Measurements from ENCODE around the gene AOPEP. TPM values are rescaled to one million over a fixed set of nuclear protein-coding genes. Genes with fewer than 3 reads are reported as not detected.

The AOPEP gene
- total RNA-seq, 4 donors from 2014 or later: 149 to 306 (median 193) TPM

DNA sequence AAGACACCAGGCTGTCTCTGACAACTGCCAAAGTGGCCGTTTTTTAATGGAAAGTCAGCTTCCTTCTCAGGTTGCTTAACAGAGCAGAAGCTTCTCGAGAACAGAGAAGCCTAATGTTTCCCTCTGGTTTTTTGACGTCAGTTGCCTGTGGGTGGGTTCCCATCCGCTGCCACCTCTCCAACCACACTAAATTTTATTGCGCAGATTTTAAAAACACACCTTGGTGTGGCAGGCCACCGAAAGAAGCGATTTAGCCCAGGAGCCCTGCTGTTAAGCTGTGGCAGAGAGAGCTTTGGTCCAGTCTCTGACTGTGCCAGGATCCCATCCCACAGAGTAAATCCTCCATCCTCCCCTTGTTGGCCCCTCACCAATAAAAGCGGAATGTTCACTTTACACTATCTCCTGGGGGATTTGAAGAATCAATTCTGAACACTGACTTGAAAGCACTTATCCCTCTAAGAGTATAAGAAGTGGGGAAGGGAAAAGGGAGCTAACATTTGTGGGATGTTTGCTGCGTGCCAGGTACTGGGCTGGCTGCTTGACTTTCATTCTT is 181.6 kb downstream of the AOPEP start:
- WGBS: 69% methylated on average over 9 of the region's 9 CpGs
- H3K27me3 ChIP-seq: no peaks in the 10 kb centered on the region
- H3K4me1 ChIP-seq: peaks cover 10% of the 10 kb centered on the region
- TF ChIP-seq EP300 (IDR thresholded peaks at IDR 0.05): no peak
- no peak for TF ChIP-seq POLR2AphosphoS5 (IDR thresholded peaks at IDR 0.05)
- no peak for TF ChIP-seq POLR2A (IDR thresholded peaks at IDR 0.05)
- TF ChIP-seq, protein P1, sequence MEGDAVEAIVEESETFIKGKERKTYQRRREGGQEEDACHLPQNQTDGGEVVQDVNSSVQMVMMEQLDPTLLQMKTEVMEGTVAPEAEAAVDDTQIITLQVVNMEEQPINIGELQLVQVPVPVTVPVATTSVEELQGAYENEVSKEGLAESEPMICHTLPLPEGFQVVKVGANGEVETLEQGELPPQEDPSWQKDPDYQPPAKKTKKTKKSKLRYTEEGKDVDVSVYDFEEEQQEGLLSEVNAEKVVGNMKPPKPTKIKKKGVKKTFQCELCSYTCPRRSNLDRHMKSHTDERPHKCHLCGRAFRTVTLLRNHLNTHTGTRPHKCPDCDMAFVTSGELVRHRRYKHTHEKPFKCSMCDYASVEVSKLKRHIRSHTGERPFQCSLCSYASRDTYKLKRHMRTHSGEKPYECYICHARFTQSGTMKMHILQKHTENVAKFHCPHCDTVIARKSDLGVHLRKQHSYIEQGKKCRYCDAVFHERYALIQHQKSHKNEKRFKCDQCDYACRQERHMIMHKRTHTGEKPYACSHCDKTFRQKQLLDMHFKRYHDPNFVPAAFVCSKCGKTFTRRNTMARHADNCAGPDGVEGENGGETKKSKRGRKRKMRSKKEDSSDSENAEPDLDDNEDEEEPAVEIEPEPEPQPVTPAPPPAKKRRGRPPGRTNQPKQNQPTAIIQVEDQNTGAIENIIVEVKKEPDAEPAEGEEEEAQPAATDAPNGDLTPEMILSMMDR (IDR thresholded peaks at IDR 0.05): no peak
- no peak overlapping the region for H3K4me3 ChIP-seq
- no peak for DNase-seq (ENCODE audit: low spot score in 2 of 2)
- H3K9me3 ChIP-seq: no peaks in the 10 kb centered on the region
- no peak overlapping the region for H3K27ac ChIP-seq
- no peaks in the 10 kb centered on the region for H3K36me3 ChIP-seq

DNA sequence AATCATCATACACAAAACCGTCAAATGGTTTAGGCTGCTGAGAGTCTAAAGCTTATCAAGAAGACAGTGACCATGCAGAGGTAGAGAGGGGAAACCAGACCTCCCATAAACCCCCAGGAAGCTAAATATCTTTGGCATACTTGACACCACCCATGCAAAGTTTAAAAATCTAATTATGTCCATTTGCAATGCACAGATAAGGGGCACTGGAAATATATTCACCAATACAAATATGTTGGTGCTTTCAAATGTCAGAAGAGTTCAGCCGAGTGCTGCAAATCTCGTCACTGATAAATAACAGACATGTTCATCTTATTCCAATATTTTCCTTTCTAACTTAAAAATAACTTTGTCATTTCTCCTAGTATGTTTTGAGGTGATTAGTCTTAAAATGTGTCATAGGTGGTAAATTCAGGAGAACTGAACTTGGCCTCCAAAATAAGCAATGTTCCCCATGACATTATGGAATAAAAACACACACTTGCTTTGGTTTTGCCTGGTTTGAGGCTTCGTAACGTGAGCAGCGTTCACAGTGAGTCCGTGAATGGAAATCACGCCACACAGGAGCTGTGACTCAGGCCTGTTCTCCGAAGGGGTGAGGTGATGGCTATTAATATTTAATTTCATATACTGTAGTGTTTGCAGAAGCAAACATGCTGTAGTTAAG is 182.2 kb downstream of the AOPEP start:
- DNase-seq (ENCODE audit: low spot score in 2 of 2): no peak
- 76% methylated on average over 9 of the region's 9 CpGs for WGBS

DNA sequence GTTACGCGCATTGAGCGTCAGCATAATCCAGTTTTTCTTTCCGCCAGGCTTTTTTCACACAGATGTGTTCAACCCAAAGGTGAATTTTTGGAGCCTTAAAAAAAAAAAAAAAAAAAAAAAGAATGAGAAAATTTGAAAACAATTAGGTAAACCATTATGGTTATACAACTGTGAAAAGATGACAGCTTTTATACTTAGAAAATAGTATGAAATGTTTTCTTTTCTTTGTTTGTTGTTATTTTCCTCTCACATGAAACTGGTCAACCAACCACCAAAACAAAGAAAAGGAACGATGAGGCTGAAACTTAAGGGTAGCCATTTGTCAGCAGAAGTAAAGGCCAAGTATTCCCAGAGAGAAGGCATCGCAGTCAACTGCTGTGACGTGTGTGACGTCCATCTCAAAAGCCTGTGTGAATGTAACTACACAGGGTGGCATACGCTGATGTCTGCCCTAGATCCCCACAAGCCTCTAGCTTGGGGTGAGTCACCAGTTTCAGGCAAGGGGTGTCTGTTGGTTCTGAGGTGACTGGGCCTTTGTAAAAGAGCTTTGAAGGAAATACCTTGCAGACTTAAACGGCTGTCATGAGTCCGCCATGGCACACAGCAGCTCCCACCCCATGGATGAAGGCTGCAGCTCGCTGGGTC is 182.9 kb downstream of the AOPEP start:
- H3K9me3 ChIP-seq: no peaks in the 10 kb centered on the region
- H3K27me3 ChIP-seq: no peaks in the 10 kb centered on the region
- H3K4me1 ChIP-seq: peaks cover 17% of the 10 kb centered on the region
- no peak for TF ChIP-seq POLR2AphosphoS5 (IDR thresholded peaks at IDR 0.05)
- H3K36me3 ChIP-seq: no peaks in the 10 kb centered on the region
- H3K27ac ChIP-seq: no peak overlapping the region
- no peak overlapping the region for H3K4me3 ChIP-seq
- no peak for DNase-seq (ENCODE audit: low spot score in 2 of 2)
- 89% methylated on average over 12 of the region's 12 CpGs for WGBS

More for the DNA sequence above, 182.2 kb downstream of the AOPEP start:
- Histone ChIP-seq H3K4me3 (no peak overlapping the region), H3K27ac (no peak overlapping the region), H3K9me3 (no peaks in the 10 kb centered on the region), H3K27me3 (no peaks in the 10 kb centered on the region), H3K36me3 (no peaks in the 10 kb centered on the region), H3K4me1 (peaks cover 13% of the 10 kb centered on the region)
- no peak for TF ChIP-seq POLR2AphosphoS5 (IDR thresholded peaks at IDR 0.05)
- no peak for TF ChIP-seq POLR2A (IDR thresholded peaks at IDR 0.05)
- no peak for TF ChIP-seq EP300 (IDR thresholded peaks at IDR 0.05)
- TF ChIP-seq, protein P1 (IDR thresholded peaks at IDR 0.05): no peak

DNA sequence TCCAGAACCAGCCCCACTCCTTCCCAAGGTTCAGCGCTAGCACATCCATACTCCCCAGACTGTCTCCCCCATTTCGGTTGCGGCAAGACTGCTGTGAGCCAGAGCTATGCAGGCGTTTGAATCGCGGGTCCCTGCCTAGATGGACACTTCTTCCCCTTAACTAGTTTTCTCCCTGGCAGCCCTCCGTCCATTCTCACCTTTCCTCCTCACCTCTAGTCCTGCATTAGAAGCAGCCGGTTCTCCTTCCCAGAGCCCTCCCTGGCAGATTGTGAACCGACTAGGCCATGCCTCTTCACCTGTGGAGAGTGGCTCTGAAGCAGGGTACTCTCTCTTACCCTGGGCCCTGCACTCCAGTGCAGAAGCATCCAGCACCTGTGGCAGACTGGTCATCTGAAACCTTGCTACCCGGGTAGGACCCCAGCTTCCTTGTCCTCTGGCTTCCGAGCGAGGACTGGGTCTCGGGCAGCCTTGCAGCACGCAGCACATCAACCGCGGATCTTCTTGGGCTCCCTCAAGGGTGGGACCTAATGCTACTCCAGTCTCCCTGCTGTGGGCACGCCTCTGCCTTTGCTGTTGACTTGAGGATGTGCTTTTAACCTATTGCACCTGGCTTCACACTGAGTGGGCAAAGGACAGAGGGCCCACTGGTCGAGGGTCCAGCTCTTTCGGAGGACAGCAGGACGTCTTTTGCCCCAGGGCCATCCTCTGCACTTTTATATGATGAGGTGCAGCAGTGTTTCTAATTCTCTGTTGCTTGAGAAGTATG is 183.6 kb downstream of the AOPEP start:
- Histone ChIP-seq H3K27ac (no peak overlapping the region), H3K4me1 (peaks cover 25% of the 10 kb centered on the region), H3K9me3 (no peaks in the 10 kb centered on the region), H3K27me3 (no peaks in the 10 kb centered on the region), H3K36me3 (no peaks in the 10 kb centered on the region), H3K4me3 (no peak overlapping the region)
- 98% methylated on average over 20 of the region's 20 CpGs for WGBS
- DNase-seq (ENCODE audit: low spot score in 2 of 2): no peak
- TF ChIP-seq POLR2AphosphoS5 (IDR thresholded peaks at IDR 0.05) (no peak), POLR2A (IDR thresholded peaks at IDR 0.05) (no peak), EP300 (IDR thresholded peaks at IDR 0.05) (no peak)
- TF ChIP-seq, protein P1 (IDR thresholded peaks at IDR 0.05): no peak

DNA sequence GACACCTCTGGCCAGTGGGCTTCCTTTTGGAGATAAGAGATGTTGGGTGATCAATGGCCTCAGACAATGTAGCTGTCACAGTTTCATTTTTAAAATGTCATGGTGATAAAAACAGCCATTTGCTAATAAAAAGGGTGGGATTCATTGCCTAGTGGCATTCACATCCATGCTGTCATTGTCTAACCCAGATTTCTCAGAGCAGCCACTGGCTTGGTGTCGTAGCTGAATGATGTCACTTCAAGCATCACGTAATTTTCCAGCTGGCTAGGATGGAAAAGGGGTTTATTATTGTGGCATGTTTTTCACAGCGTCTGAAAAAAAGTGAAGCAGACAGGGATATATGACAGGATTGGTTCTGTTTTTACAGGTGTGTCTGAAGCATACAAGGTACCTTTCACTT is 184.7 kb downstream of the AOPEP start:
- no peaks in the 10 kb centered on the region for H3K9me3 ChIP-seq
- H3K36me3 ChIP-seq: no peaks in the 10 kb centered on the region
- H3K4me1 ChIP-seq: peaks cover 35% of the 10 kb centered on the region
- TF ChIP-seq, protein P1 (IDR thresholded peaks at IDR 0.05): no peak
- no peak for TF ChIP-seq POLR2A (IDR thresholded peaks at IDR 0.05)
- no peak for TF ChIP-seq EP300 (IDR thresholded peaks at IDR 0.05)
- no peak for TF ChIP-seq POLR2AphosphoS5 (IDR thresholded peaks at IDR 0.05)
- no peak overlapping the region for H3K27ac ChIP-seq
- H3K27me3 ChIP-seq: no peaks in the 10 kb centered on the region
- no peak for DNase-seq (ENCODE audit: low spot score in 2 of 2)
- no peak overlapping the region for H3K4me3 ChIP-seq
- 82% methylated on average over 3 of the region's 3 CpGs for WGBS

All from suprapubic skin (tissue), 4 donors.